Measurements from ENCODE around the gene MTFR1L. TPM values are rescaled to one million over a fixed set of nuclear protein-coding genes. Genes with fewer than 3 reads are reported as not detected.

Gene MTFR1L
- polyA plus RNA-seq, 2 of the 4 experiments (the other 2 are of a cell fraction), result 26.1 TPM

DNA sequence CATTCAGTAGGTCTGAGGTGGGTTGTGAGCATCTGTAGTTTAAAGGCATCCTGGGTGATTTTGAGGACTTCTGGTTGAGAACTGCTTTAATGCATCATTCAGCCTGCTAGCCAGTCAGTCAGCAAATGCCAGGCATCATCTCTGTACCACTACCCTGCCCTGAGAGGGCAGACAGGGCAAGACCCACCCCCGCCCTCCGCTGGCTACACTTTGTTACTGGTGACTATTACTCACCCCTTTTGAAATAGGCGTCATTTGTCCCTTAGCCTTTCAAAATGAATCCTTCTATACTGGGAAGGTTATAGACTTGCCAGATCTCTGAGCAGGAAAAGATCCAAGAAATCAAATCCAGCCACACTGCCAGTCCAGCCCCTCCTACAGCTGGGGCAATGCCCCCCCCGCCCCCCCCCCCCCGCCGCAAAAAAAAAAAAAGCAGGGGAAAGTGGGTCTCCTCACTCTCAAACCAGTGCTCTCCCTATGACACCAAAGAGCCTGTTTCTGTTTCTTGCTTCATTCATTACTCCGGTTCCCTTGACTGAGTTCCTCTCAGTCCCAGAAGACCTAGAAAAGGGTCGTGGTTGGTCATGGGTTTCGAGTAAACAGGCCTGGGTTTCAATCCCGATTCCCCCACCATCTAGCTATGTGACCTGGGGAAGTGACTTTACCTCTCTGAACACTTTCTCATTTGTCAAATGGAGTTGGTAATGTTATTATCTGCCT lies 15.3 kb upstream of the MTFR1L start:
- ChIA-PET POLR2A (no interaction called here), CTCF (no interaction called here)
- DNase-seq (ENCODE audit: low read depth in 1 of 2, low spot score in 1 of 2), result no peak
- Histone ChIP-seq H3K4me3 (no peak overlapping the region), H3K27ac (no peak overlapping the region), H3K4me1 (peaks cover 13% of the 10 kb centered on the region; the same call in 2 of the 3 replicates), H3K4me2 (no peak overlapping the region), H3K9me3 (no peaks in the 10 kb centered on the region)
- no peak for FAIRE-seq
- TF ChIP-seq TFCP2L1 (CRISPR knock-in tag; IDR thresholded peaks at IDR 0.05), result no peak
- no peak for TF ChIP-seq NPAS2 (CRISPR knock-in tag; IDR thresholded peaks at IDR 0.05; ENCODE audit: borderline replicate concordance)
- no peak for TF ChIP-seq MYC (IDR thresholded peaks at IDR 0.05; ENCODE audit: borderline replicate concordance, low read length)
- no peak for TF ChIP-seq TP53 (CRISPR knock-in tag; IDR thresholded peaks at IDR 0.05)
- no peak for TF ChIP-seq CBX8 (IDR thresholded peaks at IDR 0.05)
- no peak for TF ChIP-seq RAD21 (conservative IDR thresholded peaks at IDR 0.05 in 1 of 2, IDR thresholded peaks at IDR 0.05 in 1 of 2)
- TF ChIP-seq, protein P1, sequence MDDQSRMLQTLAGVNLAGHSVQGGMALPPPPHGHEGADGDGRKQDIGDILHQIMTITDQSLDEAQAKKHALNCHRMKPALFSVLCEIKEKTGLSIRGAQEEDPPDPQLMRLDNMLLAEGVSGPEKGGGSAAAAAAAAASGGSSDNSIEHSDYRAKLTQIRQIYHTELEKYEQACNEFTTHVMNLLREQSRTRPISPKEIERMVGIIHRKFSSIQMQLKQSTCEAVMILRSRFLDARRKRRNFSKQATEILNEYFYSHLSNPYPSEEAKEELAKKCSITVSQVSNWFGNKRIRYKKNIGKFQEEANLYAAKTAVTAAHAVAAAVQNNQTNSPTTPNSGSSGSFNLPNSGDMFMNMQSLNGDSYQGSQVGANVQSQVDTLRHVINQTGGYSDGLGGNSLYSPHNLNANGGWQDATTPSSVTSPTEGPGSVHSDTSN (IDR thresholded peaks at IDR 0.05), result no peak
- no peak for TF ChIP-seq SREBF2 (IDR thresholded peaks at IDR 0.05)
- TF ChIP-seq ZFP36 (IDR thresholded peaks at IDR 0.05; ENCODE audit: borderline replicate concordance, partially characterized antibody), result no peak
- no peak for TF ChIP-seq POLR2A (IDR thresholded peaks at IDR 0.05; ENCODE audit: low read length)
- no peak for TF ChIP-seq RNF2 (IDR thresholded peaks at IDR 0.05; ENCODE audit: borderline replicate concordance, low read depth)
- no peak for TF ChIP-seq HOXB5 (CRISPR knock-in tag; IDR thresholded peaks at IDR 0.05)
- TF ChIP-seq EHMT2 (IDR thresholded peaks at IDR 0.05; ENCODE audit: low read depth), result no peak
- no peak for TF ChIP-seq GATA3 (IDR thresholded peaks at IDR 0.05; ENCODE audit: borderline replicate concordance)
- TF ChIP-seq BHLHE40 (IDR thresholded peaks at IDR 0.05; ENCODE audit: low read depth, low read length), result no peak
- no peak for TF ChIP-seq KDM5A (IDR thresholded peaks at IDR 0.05)
- no peak for TF ChIP-seq MAZ (IDR thresholded peaks at IDR 0.05; ENCODE audit: borderline replicate concordance, low read depth, low read length)
- WGBS (ENCODE audit: missing lambda C conversion rate), result 53% methylated on average over 8 of the region's 10 CpGs
- no peak for ATAC-seq

GRCh38 chr1:25804964-25805862 lies 14.5 kb upstream of the MTFR1L start:
- no peak overlapping the region for H3K4me2 ChIP-seq
- no peak for ATAC-seq
- POLR2A ChIA-PET, result no interaction called here
- H3K27ac ChIP-seq, result no peak overlapping the region
- peaks cover 9% of the 10 kb centered on the region; the same call in 2 of the 3 replicates for H3K4me1 ChIP-seq
- CTCF ChIA-PET, result no interaction called here
- no peak for FAIRE-seq
- DNase-seq (ENCODE audit: low read depth in 1 of 2, low spot score in 1 of 2), result no peak
- H3K4me3 ChIP-seq, result no peak overlapping the region
- no peaks in the 10 kb centered on the region for H3K9me3 ChIP-seq
- TF ChIP-seq MAZ (IDR thresholded peaks at IDR 0.05; ENCODE audit: borderline replicate concordance, low read depth, low read length), result no peak
- no peak for TF ChIP-seq ZFP36 (IDR thresholded peaks at IDR 0.05; ENCODE audit: borderline replicate concordance, partially characterized antibody)
- TF ChIP-seq TP53 (CRISPR knock-in tag; IDR thresholded peaks at IDR 0.05), result no peak
- no peak for TF ChIP-seq CBX8 (IDR thresholded peaks at IDR 0.05)
- no peak for TF ChIP-seq NR3C1 (IDR thresholded peaks at IDR 0.05)
- TF ChIP-seq SREBF2 (IDR thresholded peaks at IDR 0.05), result no peak
- TF ChIP-seq POLR2A (IDR thresholded peaks at IDR 0.05; ENCODE audit: low read length), result no peak
- no peak for TF ChIP-seq RCOR1 (IDR thresholded peaks at IDR 0.05; ENCODE audit: low read depth, low read length)
- TF ChIP-seq ESRRA (IDR thresholded peaks at IDR 0.05; ENCODE audit: borderline replicate concordance, low read length), result no peak
- TF ChIP-seq, protein P2, sequence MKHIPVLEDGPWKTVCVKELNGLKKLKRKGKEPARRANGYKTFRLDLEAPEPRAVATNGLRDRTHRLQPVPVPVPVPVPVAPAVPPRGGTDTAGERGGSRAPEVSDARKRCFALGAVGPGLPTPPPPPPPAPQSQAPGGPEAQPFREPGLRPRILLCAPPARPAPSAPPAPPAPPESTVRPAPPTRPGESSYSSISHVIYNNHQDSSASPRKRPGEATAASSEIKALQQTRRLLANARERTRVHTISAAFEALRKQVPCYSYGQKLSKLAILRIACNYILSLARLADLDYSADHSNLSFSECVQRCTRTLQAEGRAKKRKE (CRISPR knock-in tag; IDR thresholded peaks at IDR 0.05; ENCODE audit: low read depth), result no peak
- TF ChIP-seq JUNB (IDR thresholded peaks at IDR 0.05), result no peak
- TF ChIP-seq, protein P1 (IDR thresholded peaks at IDR 0.05), result no peak
- no peak for TF ChIP-seq ZC3H11A (IDR thresholded peaks at IDR 0.05)
- no peak for TF ChIP-seq ELK1 (IDR thresholded peaks at IDR 0.05; ENCODE audit: low read depth, low read length)
- no peak for TF ChIP-seq NFE2L2 (conservative IDR thresholded peaks at IDR 0.05; ENCODE audit: low read length)
- no peak for TF ChIP-seq FOSL2 (IDR thresholded peaks at IDR 0.05)
- no peak for TF ChIP-seq FOSL2 (CRISPR knock-in tag; IDR thresholded peaks at IDR 0.05)
- no peak for TF ChIP-seq KDM1A (IDR thresholded peaks at IDR 0.05; ENCODE audit: low read depth)
- WGBS (ENCODE audit: missing lambda C conversion rate), result 92% methylated on average over 2 of the region's 15 CpGs
